ENCODE results near the gene FAM234B.
"Not testable (repeated sequence)": the region's sequence is repeated elsewhere in the genome, so short reads cannot be mapped to it uniquely, and the experiment has no call there.

Gene FAM234B

GRCh38 chr12:13026286-13026685 lies 17.9 kb upstream of the FAM234B start:
- H3K36me3 ChIP-seq (ENCODE audit: insufficient read depth, low read length): no peaks in the 10 kb centered on the region
- H3K27me3 ChIP-seq (ENCODE audit: control insufficient read depth in 1 of 2, insufficient read depth in 2 of 2, low read length in 2 of 2): no peaks in the 10 kb centered on the region
- peaks cover 7% of the 10 kb centered on the region for H3K4me1 ChIP-seq (ENCODE audit: insufficient read depth, low read length)
- no peak overlapping the region for H3K9ac ChIP-seq (ENCODE audit: low read length)
- no peaks in the 10 kb centered on the region for H3K9me3 ChIP-seq (ENCODE audit: low read length)
- no peak overlapping the region for H3K4me3 ChIP-seq (ENCODE audit: low read depth in 1 of 2, low read length in 2 of 2)
- no peak overlapping the region for H3K27ac ChIP-seq (ENCODE audit: low read depth, low read length)

- H3K27me3 ChIP-seq (ENCODE audit: control insufficient read depth in 1 of 2, insufficient read depth in 2 of 2, low read length in 2 of 2): no peaks in the 10 kb centered on the region
- H3K36me3 ChIP-seq (ENCODE audit: insufficient read depth, low read length): no peaks in the 10 kb centered on the region
- H3K4me1 ChIP-seq (ENCODE audit: insufficient read depth, low read length): peaks cover 7% of the 10 kb centered on the region
- H3K4me3 ChIP-seq (ENCODE audit: low read depth in 1 of 2, low read length in 2 of 2): no peak overlapping the region
- no peak overlapping the region for H3K9ac ChIP-seq (ENCODE audit: low read length)
- H3K9me3 ChIP-seq (ENCODE audit: low read length): no peaks in the 10 kb centered on the region
- no peak overlapping the region for H3K27ac ChIP-seq (ENCODE audit: low read depth, low read length)
These were observed 17.1 kb upstream of the FAM234B start for GRCh38 chr12:13027032-13027431.

GRCh38 chr12:13027508-13027907 lies 16.7 kb upstream of the FAM234B start:
- H3K4me3 ChIP-seq (ENCODE audit: low read depth in 1 of 2, low read length in 2 of 2): no peak overlapping the region
- H3K4me1 ChIP-seq (ENCODE audit: insufficient read depth, low read length): peaks cover 7% of the 10 kb centered on the region
- no peak overlapping the region for H3K27ac ChIP-seq (ENCODE audit: low read depth, low read length)
- no peaks in the 10 kb centered on the region for H3K9me3 ChIP-seq (ENCODE audit: low read length)
- no peaks in the 10 kb centered on the region for H3K36me3 ChIP-seq (ENCODE audit: insufficient read depth, low read length)
- no peak overlapping the region for H3K9ac ChIP-seq (ENCODE audit: low read length)
- no peaks in the 10 kb centered on the region for H3K27me3 ChIP-seq (ENCODE audit: control insufficient read depth in 1 of 2, insufficient read depth in 2 of 2, low read length in 2 of 2)

- no peak overlapping the region for H3K27ac ChIP-seq (ENCODE audit: low read depth, low read length)
- no peaks in the 10 kb centered on the region for H3K27me3 ChIP-seq (ENCODE audit: control insufficient read depth in 1 of 2, insufficient read depth in 2 of 2, low read length in 2 of 2)
- no peaks in the 10 kb centered on the region for H3K9me3 ChIP-seq (ENCODE audit: low read length)
- peaks cover 7% of the 10 kb centered on the region for H3K4me1 ChIP-seq (ENCODE audit: insufficient read depth, low read length)
- H3K4me3 ChIP-seq (ENCODE audit: low read depth in 1 of 2, low read length in 2 of 2): no peak overlapping the region
- no peak overlapping the region for H3K9ac ChIP-seq (ENCODE audit: low read length)
- H3K36me3 ChIP-seq (ENCODE audit: insufficient read depth, low read length): no peaks in the 10 kb centered on the region
These were observed 15.2 kb upstream of the FAM234B start for GRCh38 chr12:13028825-13029570.

- no peaks in the 10 kb centered on the region for H3K36me3 ChIP-seq (ENCODE audit: insufficient read depth, low read length)
- H3K4me3 ChIP-seq (ENCODE audit: low read depth in 1 of 2, low read length in 2 of 2): no peak overlapping the region
- H3K9me3 ChIP-seq (ENCODE audit: low read length): no peaks in the 10 kb centered on the region
- H3K4me1 ChIP-seq (ENCODE audit: insufficient read depth, low read length): peaks cover 7% of the 10 kb centered on the region
- H3K9ac ChIP-seq (ENCODE audit: low read length): no peak overlapping the region
- no peaks in the 10 kb centered on the region for H3K27me3 ChIP-seq (ENCODE audit: control insufficient read depth in 1 of 2, insufficient read depth in 2 of 2, low read length in 2 of 2)
- H3K27ac ChIP-seq (ENCODE audit: low read depth, low read length): no peak overlapping the region
These were observed 13.5 kb upstream of the FAM234B start for GRCh38 chr12:13030541-13031291.

- Histone ChIP-seq H3K9me3 (ENCODE audit: low read length) (no peaks in the 10 kb centered on the region), H3K9ac (ENCODE audit: low read length) (no peak overlapping the region), H3K4me1 (ENCODE audit: insufficient read depth, low read length) (no peaks in the 10 kb centered on the region), H3K27ac (ENCODE audit: low read depth, low read length) (no peak overlapping the region), H3K4me3 (ENCODE audit: low read depth in 1 of 2, low read length in 2 of 2) (no peak overlapping the region), H3K36me3 (ENCODE audit: insufficient read depth, low read length) (no peaks in the 10 kb centered on the region), H3K27me3 (ENCODE audit: control insufficient read depth in 1 of 2, insufficient read depth in 2 of 2, low read length in 2 of 2) (no peaks in the 10 kb centered on the region)
These were observed 12.0 kb upstream of the FAM234B start for GRCh38 chr12:13032164-13032563.

GRCh38 chr12:13033476-13033875 lies 10.7 kb upstream of the FAM234B start:
- Histone ChIP-seq H3K4me1 (ENCODE audit: insufficient read depth, low read length) (no peaks in the 10 kb centered on the region), H3K36me3 (ENCODE audit: insufficient read depth, low read length) (no peaks in the 10 kb centered on the region), H3K27me3 (ENCODE audit: control insufficient read depth in 1 of 2, insufficient read depth in 2 of 2, low read length in 2 of 2) (no peaks in the 10 kb centered on the region), H3K27ac (ENCODE audit: low read depth, low read length) (no peak overlapping the region), H3K9me3 (ENCODE audit: low read length) (no peaks in the 10 kb centered on the region), H3K9ac (ENCODE audit: low read length) (no peak overlapping the region), H3K4me3 (ENCODE audit: low read depth in 1 of 2, low read length in 2 of 2) (no peak overlapping the region)

GRCh38 chr12:13035335-13035734 lies 8.8 kb upstream of the FAM234B start:
- not testable (repeated sequence) for H3K9ac ChIP-seq (ENCODE audit: low read length); H3K27me3 ChIP-seq (ENCODE audit: control insufficient read depth in 1 of 2, insufficient read depth in 2 of 2, low read length in 2 of 2); H3K36me3 ChIP-seq (ENCODE audit: insufficient read depth, low read length); H3K9me3 ChIP-seq (ENCODE audit: low read length); H3K27ac ChIP-seq (ENCODE audit: low read depth, low read length); H3K4me3 ChIP-seq (ENCODE audit: low read depth in 1 of 2, low read length in 2 of 2); H3K4me1 ChIP-seq (ENCODE audit: insufficient read depth, low read length)

- no peak overlapping the region for H3K9ac ChIP-seq (ENCODE audit: low read length)
- H3K27ac ChIP-seq (ENCODE audit: low read depth, low read length): no peak overlapping the region
- H3K36me3 ChIP-seq (ENCODE audit: insufficient read depth, low read length): no peaks in the 10 kb centered on the region
- H3K4me3 ChIP-seq (ENCODE audit: low read depth in 1 of 2, low read length in 2 of 2): no peak overlapping the region
- no peaks in the 10 kb centered on the region for H3K27me3 ChIP-seq (ENCODE audit: control insufficient read depth in 1 of 2, insufficient read depth in 2 of 2, low read length in 2 of 2)
- no peaks in the 10 kb centered on the region for H3K9me3 ChIP-seq (ENCODE audit: low read length)
- peaks cover 8% of the 10 kb centered on the region for H3K4me1 ChIP-seq (ENCODE audit: insufficient read depth, low read length)
These were observed 7.3 kb upstream of the FAM234B start for GRCh38 chr12:13036881-13037280.

GRCh38 chr12:13038491-13039161 lies 5.6 kb upstream of the FAM234B start:
- H3K9ac ChIP-seq (ENCODE audit: low read length): no peak overlapping the region
- no peak overlapping the region for H3K27ac ChIP-seq (ENCODE audit: low read depth, low read length)
- peaks cover 8% of the 10 kb centered on the region for H3K4me1 ChIP-seq (ENCODE audit: insufficient read depth, low read length)
- no peaks in the 10 kb centered on the region for H3K9me3 ChIP-seq (ENCODE audit: low read length)
- H3K27me3 ChIP-seq (ENCODE audit: control insufficient read depth in 1 of 2, insufficient read depth in 2 of 2, low read length in 2 of 2): no peaks in the 10 kb centered on the region
- H3K36me3 ChIP-seq (ENCODE audit: insufficient read depth, low read length): no peaks in the 10 kb centered on the region
- H3K4me3 ChIP-seq (ENCODE audit: low read depth in 1 of 2, low read length in 2 of 2): no peak overlapping the region

- Histone ChIP-seq H3K9ac (ENCODE audit: low read length) (no peak overlapping the region), H3K36me3 (ENCODE audit: insufficient read depth, low read length) (no peaks in the 10 kb centered on the region), H3K27me3 (ENCODE audit: control insufficient read depth in 1 of 2, insufficient read depth in 2 of 2, low read length in 2 of 2) (no peaks in the 10 kb centered on the region), H3K4me3 (ENCODE audit: low read depth in 1 of 2, low read length in 2 of 2) (no peak overlapping the region), H3K27ac (ENCODE audit: low read depth, low read length) (no peak overlapping the region), H3K4me1 (ENCODE audit: insufficient read depth, low read length) (peaks cover 8% of the 10 kb centered on the region), H3K9me3 (ENCODE audit: low read length) (no peaks in the 10 kb centered on the region)
These were observed 4.7 kb upstream of the FAM234B start for GRCh38 chr12:13039328-13039956.

Measured in muscle layer of colon (tissue), 2 donors.